Measurements from ENCODE around the gene ARHGDIB.

ARHGDIB gene

DNA sequence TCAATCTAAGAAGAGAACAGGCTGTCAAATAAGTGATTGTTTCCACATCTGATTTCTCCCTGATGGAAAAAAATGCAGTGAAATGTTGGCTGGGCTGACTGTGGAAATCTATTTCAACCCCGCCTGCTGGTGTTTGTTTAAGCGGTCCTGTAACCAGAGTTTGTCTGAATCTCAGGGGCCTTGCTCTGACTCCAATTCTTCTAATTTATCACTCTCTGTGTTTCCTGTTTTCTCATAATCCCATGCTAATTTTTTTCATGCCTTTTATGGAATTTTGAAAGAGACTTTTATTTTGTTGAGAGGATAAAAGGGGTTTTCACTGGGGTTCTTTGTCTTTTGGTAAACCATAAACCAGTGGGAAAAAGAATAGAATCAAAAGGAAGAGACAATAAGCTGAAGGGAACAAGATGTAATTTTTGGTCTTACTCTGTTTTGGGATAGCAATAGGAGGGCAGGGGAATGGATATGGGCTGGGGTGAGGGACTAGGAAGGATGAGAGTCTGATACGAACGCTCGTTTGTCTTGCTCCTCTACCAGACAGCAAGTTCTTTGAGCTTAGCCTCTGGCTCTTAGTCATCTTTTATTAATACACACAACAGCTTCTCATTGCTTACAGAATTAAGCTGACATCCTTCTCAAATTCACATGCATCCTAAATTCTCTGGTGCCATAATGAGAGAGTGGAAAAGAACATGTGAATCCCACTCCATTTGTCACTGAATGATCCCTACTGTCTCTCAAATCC, 67.7 kb downstream of the ARHGDIB start:
- no peak for DNase-seq (ENCODE audit: low read depth in 2 of 2)

GRCh38 chr12:14892726-14893505, 68.5 kb downstream of the ARHGDIB start:
- no peak for DNase-seq (ENCODE audit: low read depth in 2 of 2)
